B cell (primary cell): ENCODE data around the gene MYH7. TPM values are rescaled to one million over a fixed set of nuclear protein-coding genes. Genes with fewer than 3 reads are reported as not detected.

Experiments used
- ATAC-seq: fragments of 200-7000 bp; cut with Tn5 transposase; one replicate; pipeline ENCODE4 v1.10.0; 2021; ENCODE audit warnings: low read depth, mild to moderate bottlenecking, moderate number of reproducible peaks, moderate library complexity
- CTCF ChIA-PET: fragments of 350-600 bp; sonication (Branson Sonifier 250); formaldehyde crosslinking; loops from one replicate; lab custom pipeline; 2021; ENCODE audit warnings: antibody characterized with exemption, inconsistent platforms; lab: Charles Lee
- POLR2A ChIA-PET: fragments of 350-600 bp; sonication (Branson Sonifier 250); formaldehyde crosslinking; loops from one replicate; lab custom pipeline; 2021; ENCODE audit warnings: antibody characterized with exemption; lab: Charles Lee
- DNase-seq: peaks from one replicate; pipeline ENCODE4 v3.0.0; 2013
- H2AFZ ChIP-seq: 2 replicates; pipeline ENCODE4 v1.6.1; 2012; ENCODE audit warnings: mild to moderate bottlenecking, low read depth, low read length; ENCODE audit not compliant: insufficient read depth, poor library complexity, severe bottlenecking
- H3K27ac ChIP-seq, 2 donors: 1 replicate in 1 of 2; 2 replicates in 1 of 2; pipeline ENCODE4 v1.5.1; 2012 to 2013; ENCODE audit warnings: low read length in 2 of 2, mild to moderate bottlenecking in 2 of 2, moderate library complexity in 1 of 2
- H3K27me3 ChIP-seq, 4 experiments: fragments of 200-600 bp in 1 of 4; sonication (generic) in 1 of 4; replicated peaks in 1 of 4; 1 replicate in 2 of 4; 2 replicates in 2 of 4; pipeline versions ENCODE4 v1.6.1 to v1.7.0; 2013 to 2016; ENCODE audit warnings: low read length in 3 of 4, mild to moderate bottlenecking in 2 of 4, mixed read lengths in 1 of 4, moderate library complexity in 1 of 4; ENCODE audit not compliant: insufficient read depth in 4 of 4, control insufficient read depth in 3 of 4; ENCODE audit errors: control extremely low read depth in 1 of 4
- H3K36me3 ChIP-seq, 2 experiments: replicated peaks in 1 of 2; 1 replicate in 1 of 2; 2 replicates in 1 of 2; pipeline versions ENCODE4 v1.6.1 to v1.7.1; 2013; ENCODE audit warnings: low read length in 1 of 2; ENCODE audit not compliant: insufficient read depth in 2 of 2, control insufficient read depth in 1 of 2; ENCODE audit errors: control extremely low read depth in 1 of 2, extremely low read depth in 1 of 2
- H3K4me1 ChIP-seq, 2 donors: fragments of 200-600 bp in 1 of 2; sonication (generic) in 1 of 2; 1 replicate in 1 of 2; 2 replicates in 1 of 2; pipeline versions ENCODE4 v1.5.1 to v1.6.1; 2013 to 2017; ENCODE audit warnings: low read length in 2 of 2; ENCODE audit not compliant: control insufficient read depth in 2 of 2, insufficient read depth in 2 of 2
- H3K4me2 ChIP-seq: replicated peaks from 2 replicates; pipeline ENCODE3; 2012; ENCODE audit warnings: mild to moderate bottlenecking, low read depth, low read length; ENCODE audit not compliant: poor library complexity, severe bottlenecking
- H3K4me3 ChIP-seq, 5 experiments: fragments of 200-600 bp in 1 of 5; sonication (generic) in 1 of 5; 1 replicate in 3 of 5; 2 replicates in 2 of 5; pipeline versions ENCODE4 v1.5.1 to v1.7.0; 2011 to 2016; ENCODE audit warnings: low read length in 4 of 5, mild to moderate bottlenecking in 4 of 5, low read depth in 2 of 5, control low read depth in 1 of 5, moderate library complexity in 1 of 5; ENCODE audit not compliant: insufficient read depth in 1 of 5; ENCODE audit errors: control extremely low read depth in 1 of 5, extremely low read depth in 1 of 5
- H3K79me2 ChIP-seq: fragments of 200-600 bp; sonication (generic); one replicate; pipeline ENCODE4 v1.6.0; 2016; ENCODE audit warnings: low read length; ENCODE audit not compliant: control insufficient read depth, insufficient read depth
- H3K9ac ChIP-seq: fragments of 200-600 bp; sonication (generic); 2 replicates; pipeline ENCODE4 v1.6.1; 2017; ENCODE audit warnings: mild to moderate bottlenecking, low read length, moderate library complexity
- H3K9me3 ChIP-seq, 3 donors: one replicate each; pipeline versions ENCODE4 v1.6.1 to v1.7.1; 2013; ENCODE audit warnings: low read length in 2 of 3; ENCODE audit not compliant: control insufficient read depth in 2 of 3, insufficient read depth in 1 of 3; ENCODE audit errors: control extremely low read depth in 1 of 3
- H4K20me1 ChIP-seq: 2 replicates; pipeline ENCODE4 v1.6.0; 2012; ENCODE audit warnings: mild to moderate bottlenecking, low read length; ENCODE audit not compliant: insufficient read depth, control insufficient read depth, poor library complexity, severe bottlenecking
- H3K27ac Mint-ChIP-seq: one replicate; pipeline ENCODE4 v1.8.0; 2021; ENCODE audit warnings: mixed read lengths
- H3K27me3 Mint-ChIP-seq: one replicate; pipeline ENCODE4 v1.8.0; 2021; ENCODE audit warnings: mixed read lengths
- H3K4me1 Mint-ChIP-seq: one replicate; pipeline ENCODE4 v1.8.0; 2021; ENCODE audit warnings: mixed read lengths
- H3K4me3 Mint-ChIP-seq: one replicate; pipeline ENCODE4 v1.8.0; 2021; ENCODE audit warnings: mixed read lengths
- H3K9me3 Mint-ChIP-seq: one replicate; pipeline ENCODE4 v1.8.0; 2022; ENCODE audit warnings: mixed read lengths; ENCODE audit not compliant: insufficient read depth
- EZH2 ChIP-seq: IDR thresholded peaks from 2 replicates; pipeline ENCODE4 v1.6.1; 2012; ENCODE audit warnings: borderline replicate concordance, low read depth, mild to moderate bottlenecking, moderate library complexity, low read length; ENCODE audit not compliant: insufficient read depth, poor library complexity, severe bottlenecking
- WGBS: methylation state at CpG from one replicate; pipeline ENCODE4 v1.1.5; 2013; ENCODE audit warnings: missing lambda C conversion rate; ENCODE audit not compliant: insufficient coverage; 5-methylcytosine and 5-hydroxymethylcytosine counted together
- intact Hi-C: fragments of 100-400 bp; cut with micrococcal nuclease; formaldehyde crosslinking; loops from one replicate; pipeline ENCODE4 v1.10.0; 2022
- polyA plus RNA-seq: library from polyadenylated mRNA; depleted of rRNA; stranded (reverse); fragments of >200 nt; gene quantifications from 2 replicates; pipeline ENCODE4 v1.2.3, GENCODE V29; 2012
- total RNA-seq, 2 donors: library from RNA; stranded (reverse); fragments of 120-200 nt in 1 of 2; gene quantifications; 1 replicate in 1 of 2; 2 replicates in 1 of 2; pipeline versions ENCODE4 v1.2.3 to v1.2.4, GENCODE V29; 2013 to 2022
- TF ChIP-seq, protein P1 (sequence below): fragments of 200-600 bp; IDR thresholded peaks from one replicate; pipeline ENCODE4 v1.8.0; 2022; ENCODE audit warnings: antibody characterized with exemption, mild to moderate bottlenecking

The MYH7 gene
- total and polyA plus RNA-seq, 2 donors (not counting 1 experiment from before 2014, with no cell fraction given), result not detected

DNA sequence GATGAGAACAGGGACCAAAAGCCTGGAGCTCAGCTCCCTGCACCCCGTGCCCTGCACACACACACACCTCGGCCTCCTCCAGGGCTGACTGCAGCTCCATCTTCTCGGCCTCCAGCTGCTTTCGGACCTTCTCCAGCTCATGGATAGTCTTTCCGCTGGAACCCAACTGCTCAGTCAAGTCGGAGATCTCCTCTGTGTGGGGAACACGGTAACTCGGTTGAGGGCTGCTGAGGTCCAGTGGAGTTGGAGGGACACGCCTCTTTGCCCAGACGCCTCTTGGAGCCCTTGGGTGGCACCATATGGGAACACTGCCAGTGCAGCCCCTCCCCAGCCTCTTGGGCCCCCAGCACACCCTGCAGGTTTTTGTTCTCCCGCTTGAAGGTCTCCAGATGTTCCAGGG is 18.7 kb downstream of the MYH7 start:
- CTCF ChIA-PET, result no interaction called here
- 88% methylated on average over 11 of the region's 11 CpGs for WGBS

DNA sequence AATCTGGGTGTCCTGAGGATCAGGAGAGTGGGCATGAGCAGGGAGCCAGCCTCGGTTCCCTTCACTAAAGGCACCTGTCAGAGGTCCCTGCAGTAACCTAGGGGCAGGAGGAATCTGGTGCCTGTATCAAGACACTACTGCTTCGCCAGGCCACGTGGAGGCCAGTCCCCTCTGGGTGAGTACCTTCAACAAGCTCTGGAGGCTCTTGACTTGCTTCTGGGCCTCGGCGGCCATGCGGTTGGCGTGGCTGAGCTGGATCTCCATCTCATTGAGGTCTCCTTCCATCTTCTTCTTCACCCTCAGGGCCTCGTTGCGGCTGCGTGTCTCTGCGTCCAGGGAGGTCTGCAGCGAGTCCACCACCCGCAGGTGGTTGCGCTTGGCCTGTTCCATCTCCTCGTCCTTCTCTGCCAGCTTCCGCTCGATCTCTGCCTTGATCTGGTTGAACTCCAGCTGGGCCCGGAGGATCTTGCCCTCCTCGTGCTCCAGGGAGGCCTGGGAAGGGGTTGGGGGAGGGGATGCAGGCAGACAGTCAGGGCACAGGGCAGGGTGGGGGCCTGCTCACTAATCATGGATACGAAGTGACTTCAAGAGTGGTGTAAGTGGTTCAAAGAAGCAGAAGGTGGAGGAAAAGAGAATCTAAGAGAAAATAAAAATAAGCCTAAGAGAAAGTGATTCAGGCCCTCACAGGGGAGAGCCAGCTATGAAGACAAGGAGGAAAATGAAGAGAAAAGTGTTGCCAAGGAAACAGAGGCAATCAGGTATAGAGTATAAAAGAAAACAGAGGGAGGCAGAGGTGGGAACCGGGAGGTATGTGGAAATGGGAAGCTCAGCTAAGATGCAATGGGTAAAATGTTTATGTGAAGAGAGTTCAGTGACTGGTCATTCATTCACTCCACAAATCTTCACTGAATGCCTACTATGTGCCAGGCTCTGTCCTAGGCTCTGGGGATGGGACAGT is 19.4 kb downstream of the MYH7 start:
- Mint-ChIP-seq H3K27ac (no peak overlapping the region), H3K4me1 (no peaks in the 10 kb centered on the region), H3K27me3 (peaks cover 51% of the 10 kb centered on the region), H3K4me3 (no peak overlapping the region), H3K9me3 (no peaks in the 10 kb centered on the region)
- Histone ChIP-seq H3K4me1 (no peaks in the 10 kb centered on the region), H3K4me3 (no peak overlapping the region), H3K4me2 (no peak overlapping the region), H3K36me3 (no peaks in the 10 kb centered on the region), H3K79me2 (no peaks in the 10 kb centered on the region), H3K9me3 (no peaks in the 10 kb centered on the region), H3K9ac (no peak overlapping the region), H2AFZ (no peak overlapping the region), H3K27me3 (peaks cover 0 to 6% (median 1%) of the 10 kb centered on the region in 4 experiments), H3K27ac (no peak overlapping the region), H4K20me1 (no peaks in the 10 kb centered on the region)
- intact Hi-C loops, result no loop called here
- TF ChIP-seq, protein P1, sequence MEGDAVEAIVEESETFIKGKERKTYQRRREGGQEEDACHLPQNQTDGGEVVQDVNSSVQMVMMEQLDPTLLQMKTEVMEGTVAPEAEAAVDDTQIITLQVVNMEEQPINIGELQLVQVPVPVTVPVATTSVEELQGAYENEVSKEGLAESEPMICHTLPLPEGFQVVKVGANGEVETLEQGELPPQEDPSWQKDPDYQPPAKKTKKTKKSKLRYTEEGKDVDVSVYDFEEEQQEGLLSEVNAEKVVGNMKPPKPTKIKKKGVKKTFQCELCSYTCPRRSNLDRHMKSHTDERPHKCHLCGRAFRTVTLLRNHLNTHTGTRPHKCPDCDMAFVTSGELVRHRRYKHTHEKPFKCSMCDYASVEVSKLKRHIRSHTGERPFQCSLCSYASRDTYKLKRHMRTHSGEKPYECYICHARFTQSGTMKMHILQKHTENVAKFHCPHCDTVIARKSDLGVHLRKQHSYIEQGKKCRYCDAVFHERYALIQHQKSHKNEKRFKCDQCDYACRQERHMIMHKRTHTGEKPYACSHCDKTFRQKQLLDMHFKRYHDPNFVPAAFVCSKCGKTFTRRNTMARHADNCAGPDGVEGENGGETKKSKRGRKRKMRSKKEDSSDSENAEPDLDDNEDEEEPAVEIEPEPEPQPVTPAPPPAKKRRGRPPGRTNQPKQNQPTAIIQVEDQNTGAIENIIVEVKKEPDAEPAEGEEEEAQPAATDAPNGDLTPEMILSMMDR, result no peak
- TF ChIP-seq EZH2, result no peak
- ChIA-PET CTCF (no interaction called here), POLR2A (no interaction called here)
- ATAC-seq (no peak), DNase-seq (no peak)
- WGBS, result 85% methylated on average over 11 of the region's 21 CpGs

More for the DNA sequence above, 18.7 kb downstream of the MYH7 start:
- intact Hi-C loops, result no loop called here
- Histone ChIP-seq H3K27ac (no peak overlapping the region), H3K36me3 (no peaks in the 10 kb centered on the region), H4K20me1 (no peaks in the 10 kb centered on the region), H3K4me3 (no peak overlapping the region), H3K27me3 (peaks cover 0 to 4% (median 1%) of the 10 kb centered on the region in 4 experiments), H3K4me2 (no peak overlapping the region), H3K9me3 (no peaks in the 10 kb centered on the region), H3K4me1 (no peaks in the 10 kb centered on the region), H3K9ac (no peak overlapping the region), H2AFZ (no peak overlapping the region), H3K79me2 (no peaks in the 10 kb centered on the region)
- peaks cover 46% of the 10 kb centered on the region for H3K27me3 Mint-ChIP-seq
- no peak overlapping the region for H3K27ac Mint-ChIP-seq
- no peaks in the 10 kb centered on the region for H3K4me1 Mint-ChIP-seq
- no peaks in the 10 kb centered on the region for H3K9me3 Mint-ChIP-seq
- POLR2A ChIA-PET, result no interaction called here
- no peak for DNase-seq
- H3K4me3 Mint-ChIP-seq, result no peak overlapping the region
- no peak for TF ChIP-seq EZH2
- TF ChIP-seq, protein P1, result no peak
- no peak for ATAC-seq
